Right renal pelvis (tissue), 4 donors: Measurements from ENCODE around the gene ICOSLG. TPM values are rescaled to one million over a fixed set of nuclear protein-coding genes. Genes with fewer than 3 reads are reported as not detected.
"Not testable (repeated sequence)": the region's sequence is repeated elsewhere in the genome, so short reads cannot be mapped to it uniquely, and the experiment has no call there.

Source experiments
- DNase-seq, 4 donors: peaks; one replicate each; pipeline ENCODE4 v3.0.0-alpha.2; 2013; ENCODE audit warnings: low read depth in 4 of 4, low spot score in 3 of 4, missing footprints in 1 of 4
- polyA plus RNA-seq, 4 donors: library from polyadenylated mRNA; unstranded; fragments of 120-200 nt; gene quantifications; one replicate each; pipeline ENCODE4 v1.2.1, GENCODE V29; 2013; ENCODE audit not compliant: insufficient read length in 4 of 4

The ICOSLG gene
- polyA plus RNA-seq, 4 donors, result 6.3 to 14.0 (median 9.1) TPM

GRCh38 chr21:44267655-44268142, 27.0 kb upstream of the ICOSLG start:
- no peak for DNase-seq

GRCh38 chr21:44265734-44266270, 25.1 kb upstream of the ICOSLG start:
- DNase-seq, result no peak

- no peak for DNase-seq
These were observed 23.0 kb upstream of the ICOSLG start for GRCh38 chr21:44263768-44264167.

- peak in 1 of 4 donors; percentile 12 for DNase-seq
These were observed 22.5 kb upstream of the ICOSLG start for GRCh38 chr21:44263221-44263760.

- no peak for DNase-seq
These were observed 21.8 kb upstream of the ICOSLG start for GRCh38 chr21:44262338-44263056.

- DNase-seq, result no peak
These were observed 21.0 kb upstream of the ICOSLG start, which contains the start of gene DNMT3L for GRCh38 chr21:44261675-44262295. Gene DNMT3L, minus strand, starts transcription at chr21:44261897. Its CDS starts 638 bp downstream, at chr21:44261259.

- DNase-seq, result no peak
These were observed 20.3 kb upstream of the ICOSLG start for GRCh38 chr21:44260791-44261631.

- no peak for DNase-seq
These were observed 19.3 kb upstream of the ICOSLG start for GRCh38 chr21:44260066-44260465.

GRCh38 chr21:44259082-44259705, 18.5 kb upstream of the ICOSLG start:
- no peak for DNase-seq

GRCh38 chr21:44258056-44258725, 17.4 kb upstream of the ICOSLG start:
- no peak for DNase-seq

GRCh38 chr21:44255511-44255981, 14.8 kb upstream of the ICOSLG start:
- DNase-seq, result no peak

- no peak for DNase-seq
These were observed 13.3 kb upstream of the ICOSLG start for GRCh38 chr21:44253832-44254710.

GRCh38 chr21:44249204-44250037, 8.7 kb upstream of the ICOSLG start:
- not testable (repeated sequence) for DNase-seq

- not testable (repeated sequence) for DNase-seq
These were observed 7.2 kb upstream of the ICOSLG start for GRCh38 chr21:44247904-44248303.

GRCh38 chr21:44243980-44244379, 3.2 kb upstream of the ICOSLG start:
- not testable (repeated sequence) for DNase-seq

GRCh38 chr21:44241281-44241680, 538 bp upstream of the ICOSLG start:
- DNase-seq, result not testable (repeated sequence)

- DNase-seq, result not testable (repeated sequence)
These were observed 390 bp downstream of the ICOSLG start for GRCh38 chr21:44240353-44240752.
